RPMI8226 (cell line): ENCODE measurements around the gene IER3IP1.
A peak's percentile ranks its signal among the peaks of the same experiment; 100 is the strongest.
"Not testable (repeated sequence)": the region's sequence is repeated elsewhere in the genome, so short reads cannot be mapped to it uniquely, and the experiment has no call there.

Experiments used
- DNase-seq: peaks from one replicate; pipeline ENCODE4 v3.0.0-alpha.2; 2015

IER3IP1 gene

GRCh38 chr18:47158404-47158803 lies 17.8 kb downstream of the IER3IP1 start:
- DNase-seq = not testable (repeated sequence)

DNA sequence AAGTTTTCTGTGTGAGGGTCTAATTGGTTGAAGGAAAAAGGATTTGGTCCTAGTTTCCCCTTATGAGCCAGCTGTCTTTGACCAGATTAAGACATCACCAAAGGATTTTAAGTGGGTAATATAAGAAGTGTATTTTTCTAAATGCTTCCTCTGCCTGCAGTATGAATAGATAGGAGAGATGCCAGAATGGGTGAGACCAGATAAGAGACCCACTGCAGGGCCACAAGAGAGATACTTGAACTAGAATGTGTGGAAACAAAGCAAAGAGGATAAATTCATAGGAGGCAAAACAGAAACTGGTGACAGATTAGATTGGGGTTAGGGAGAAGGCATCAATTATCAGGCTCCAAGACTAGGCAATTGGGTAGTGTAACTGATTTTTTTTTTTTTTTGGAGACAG lies 24.7 kb downstream of the IER3IP1 start:
- DNase-seq = no peak

GRCh38 chr18:47150824-47151366 lies 25.3 kb downstream of the IER3IP1 start:
- DNase-seq = no peak

- DNase-seq = peak; percentile 89
These were observed 25.9 kb downstream of the IER3IP1 start, which contains the start of gene HDHD2 for GRCh38 chr18:47150029-47150823. Gene HDHD2, minus strand, starts transcription at chr18:47150500. Its CDS starts 14,061 bp downstream, at chr18:47136439.

GRCh38 chr18:47149457-47150028 lies 26.6 kb downstream of the IER3IP1 start:
- DNase-seq = no peak

- no peak for DNase-seq
These were observed 30.0 kb downstream of the IER3IP1 start for GRCh38 chr18:47146206-47146605.

GRCh38 chr18:47143899-47144485 lies 32.2 kb downstream of the IER3IP1 start:
- no peak for DNase-seq

DNA sequence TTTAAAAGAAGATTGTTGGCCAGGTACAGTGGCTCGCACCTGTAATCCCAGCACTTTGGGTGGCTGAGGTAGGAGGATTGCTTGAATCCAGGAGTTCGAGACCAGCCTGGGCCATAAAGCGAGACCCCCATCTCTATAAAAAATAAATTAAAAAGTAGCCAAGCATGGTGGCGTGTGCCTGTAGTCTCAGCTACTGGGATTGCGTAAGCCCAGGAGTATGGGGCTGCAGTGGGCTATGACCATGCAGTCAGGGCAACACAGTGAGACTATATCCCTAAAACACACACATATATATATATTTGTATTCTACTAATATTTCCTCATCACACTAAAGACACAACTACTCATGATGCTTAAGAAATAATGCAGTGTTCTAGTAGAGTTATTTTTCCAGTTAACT lies 33.0 kb downstream of the IER3IP1 start:
- DNase-seq = no peak

DNA sequence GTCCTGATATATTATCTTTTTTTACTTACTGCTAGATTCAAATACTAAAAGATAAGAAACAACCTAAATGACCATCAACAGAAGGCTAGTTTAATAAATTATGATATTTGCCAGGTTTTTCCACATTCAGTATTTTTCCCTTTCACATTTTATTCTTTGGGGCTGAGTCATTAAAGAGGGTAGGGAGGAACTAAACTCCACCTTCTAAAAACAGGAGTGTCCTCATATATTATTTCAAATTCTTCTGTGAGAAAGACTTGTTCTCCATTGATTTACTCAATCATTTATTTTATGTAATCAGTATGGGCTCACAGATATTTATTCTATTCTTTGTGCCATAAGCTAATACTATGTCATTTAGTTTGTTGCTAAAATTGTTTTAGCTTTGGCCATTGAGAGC lies 34.9 kb downstream of the IER3IP1 start:
- DNase-seq = no peak

- no peak for DNase-seq
These were observed 55.0 kb downstream of the IER3IP1 start for GRCh38 chr18:47121146-47121545.

GRCh38 chr18:47120428-47120827 lies 55.7 kb downstream of the IER3IP1 start:
- DNase-seq = no peak

DNA sequence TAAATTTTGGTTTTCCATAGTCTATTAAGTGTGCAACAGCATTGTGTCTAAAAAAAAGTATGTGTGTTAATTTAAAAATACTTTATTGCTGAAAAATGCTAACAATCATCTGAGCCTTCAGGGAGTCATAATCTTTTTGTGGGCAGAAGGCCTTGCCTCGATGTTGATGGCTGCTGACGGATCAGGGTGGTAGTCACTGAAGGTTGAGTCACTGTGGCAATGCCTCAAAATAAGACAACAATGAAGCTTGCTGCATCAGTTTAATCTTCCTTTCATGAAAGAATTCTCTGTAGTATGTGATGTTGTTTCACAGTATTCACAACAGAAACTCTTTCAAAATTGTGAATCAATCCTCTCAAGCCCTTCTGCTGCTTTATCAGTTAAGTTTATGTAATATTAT lies 57.2 kb downstream of the IER3IP1 start:
- no peak for DNase-seq

DNA sequence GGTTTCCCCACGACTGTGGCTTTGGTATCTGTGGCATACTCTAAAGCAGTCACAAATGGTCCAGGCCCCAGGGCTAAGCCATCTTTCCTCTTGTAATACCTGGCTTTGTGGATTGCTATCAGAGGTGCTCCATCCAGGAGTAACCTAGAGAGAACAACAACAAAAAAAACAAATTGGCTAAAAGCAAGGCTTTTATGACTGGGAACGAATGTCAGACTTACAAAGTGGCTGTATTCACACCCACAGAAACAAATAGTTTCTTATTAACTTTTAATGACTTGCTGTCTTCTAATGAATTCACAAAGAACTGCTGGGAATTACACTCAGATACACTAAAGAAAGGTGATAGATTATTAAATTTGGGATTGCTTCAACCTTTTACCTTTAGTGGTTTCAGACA lies 61.0 kb downstream of the IER3IP1 start:
- DNase-seq = no peak

DNA sequence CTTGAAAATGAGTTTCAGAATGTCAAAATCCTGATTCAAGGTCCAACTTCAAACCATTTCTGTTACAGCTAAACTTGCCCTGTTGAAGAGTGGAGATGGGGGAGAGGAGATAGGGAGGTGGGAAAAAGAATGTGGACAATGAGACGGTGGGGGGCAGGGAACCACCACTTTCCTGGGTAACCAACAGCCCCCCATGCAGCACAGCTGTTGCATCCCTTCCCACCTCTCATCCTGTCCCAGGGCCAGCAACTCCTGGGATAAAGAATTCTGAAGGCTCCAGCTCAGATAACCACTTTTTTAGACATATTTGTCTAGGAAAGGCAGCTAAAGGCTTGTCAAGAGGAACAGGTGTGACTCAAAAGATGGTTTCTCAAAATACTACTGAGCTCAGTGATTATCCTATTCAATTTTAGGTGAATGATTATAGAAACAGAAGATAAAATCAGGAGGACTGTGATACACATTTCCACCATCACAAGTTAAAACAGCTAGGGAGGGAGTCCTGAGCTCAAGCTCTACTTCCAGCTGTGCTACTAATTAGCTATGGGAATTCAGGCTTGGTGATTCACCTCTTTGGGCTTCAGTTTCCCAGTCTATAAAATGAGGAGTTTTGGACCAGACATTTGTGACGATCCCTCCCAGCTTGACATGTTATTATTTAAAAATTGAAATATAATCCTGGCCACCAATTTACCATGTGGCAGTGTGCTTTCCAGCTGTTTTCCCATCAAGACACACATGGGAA lies 62.2 kb downstream of the IER3IP1 start:
- no peak for DNase-seq

DNA sequence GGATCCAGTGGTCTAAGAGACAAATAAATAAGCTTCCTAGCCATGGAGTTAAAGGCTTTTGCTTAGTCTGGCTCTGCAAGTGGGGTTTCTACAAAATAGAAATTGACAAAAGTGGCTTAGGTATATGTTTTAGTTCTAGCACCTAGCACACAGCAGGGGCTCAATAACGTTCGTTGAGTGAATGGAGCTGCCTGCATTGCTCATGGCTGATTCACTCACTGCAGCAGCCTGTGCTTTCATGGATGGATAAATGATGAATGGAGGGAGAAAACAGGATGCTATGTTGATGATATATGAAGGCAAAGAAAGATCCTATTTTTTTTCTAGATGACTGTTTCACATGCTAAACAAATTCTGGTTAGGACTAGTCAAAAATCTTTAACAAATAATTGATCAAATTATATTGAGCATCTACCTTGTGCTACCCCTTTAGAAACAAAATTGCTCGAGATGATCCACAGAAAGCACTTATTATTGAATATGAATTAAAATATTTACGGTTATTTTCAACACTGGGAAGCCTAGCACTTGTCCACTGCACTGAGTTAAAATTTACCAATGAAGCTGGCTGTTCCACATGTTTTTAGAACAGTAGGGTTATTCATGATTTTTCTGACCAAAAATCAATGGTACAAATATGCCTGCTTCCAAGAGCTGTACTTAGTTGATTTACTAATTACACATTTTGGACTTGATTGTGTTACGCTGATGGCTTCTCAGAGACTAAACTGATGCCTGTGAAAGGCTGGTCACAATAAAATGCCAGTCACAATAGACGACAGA lies 65.5 kb downstream of the IER3IP1 start:
- no peak for DNase-seq

GRCh38 chr18:47109720-47110119 lies 66.4 kb downstream of the IER3IP1 start:
- no peak for DNase-seq

DNA sequence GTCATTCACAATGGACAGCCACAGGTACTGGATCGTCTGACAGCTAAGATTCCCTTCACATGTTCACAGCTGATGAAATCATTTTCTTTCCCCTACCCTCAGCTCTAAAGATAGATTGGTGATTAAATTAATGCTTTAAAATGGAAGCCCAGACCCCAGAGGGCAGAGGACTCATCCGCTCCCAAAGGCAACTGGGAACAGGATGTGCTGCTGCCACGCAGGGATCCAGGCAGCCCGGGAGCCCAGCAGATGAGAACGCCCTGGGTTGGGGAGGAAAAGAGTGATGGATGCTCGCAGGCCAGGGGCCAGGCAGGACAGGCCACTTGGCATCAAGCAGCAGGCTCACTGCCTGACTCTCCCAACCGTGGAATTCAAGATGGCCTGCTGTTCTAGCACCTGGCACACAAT lies 67.2 kb downstream of the IER3IP1 start:
- DNase-seq = no peak

DNA sequence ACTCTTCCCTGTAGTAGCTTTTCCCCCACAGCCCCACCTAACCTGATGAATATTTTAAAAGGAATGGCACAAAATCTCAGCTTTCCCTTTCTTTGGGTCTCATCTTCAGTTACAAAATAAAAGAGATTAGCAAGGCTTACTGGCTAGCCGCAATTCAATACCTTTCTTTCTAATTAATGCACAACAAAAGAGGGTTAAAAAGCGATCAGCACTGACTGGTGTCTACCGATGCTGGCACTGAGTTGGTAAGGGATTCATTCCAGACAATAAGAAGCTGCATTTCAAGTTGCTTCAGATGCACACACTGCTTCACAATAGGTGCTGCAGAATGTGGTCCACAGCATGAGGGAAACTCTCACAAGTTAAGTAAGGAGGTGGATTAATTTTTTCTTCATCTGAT lies 67.8 kb downstream of the IER3IP1 start:
- no peak for DNase-seq
